Activated T-cell treated with anti-CD3 and anti-CD28 coated beads for 48 hours (primary cell): Measurements from ENCODE around the gene TLR8.
"Not testable (repeated sequence)": the region's sequence is repeated elsewhere in the genome, so short reads cannot be mapped to it uniquely, and the experiment has no call there.

Experiments
- DNase-seq: peaks from one replicate; pipeline ENCODE4 v3.0.0-alpha.2; 2020; ENCODE audit warnings: low read depth

Gene TLR8

DNA sequence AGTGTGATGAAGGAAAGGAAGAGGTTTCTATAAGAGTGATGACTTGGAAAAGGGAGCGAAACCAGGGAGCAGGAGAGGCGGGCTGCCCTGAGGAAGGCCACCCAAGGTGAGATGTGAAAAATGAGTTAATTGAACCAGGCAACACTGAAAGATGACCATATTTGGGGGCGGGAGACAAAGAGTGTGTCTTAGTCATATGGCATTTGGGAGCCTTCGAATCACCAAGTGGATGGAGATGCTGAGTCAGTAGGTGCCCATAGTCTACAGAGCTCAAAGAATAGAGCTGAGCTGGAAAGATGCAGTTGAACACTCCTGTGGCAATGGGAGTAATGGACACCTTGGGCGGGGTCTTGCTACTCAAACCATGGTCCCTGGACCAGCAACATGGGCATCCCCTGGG is 8.3 kb upstream of the TLR8 start:
- no peak for DNase-seq

DNA sequence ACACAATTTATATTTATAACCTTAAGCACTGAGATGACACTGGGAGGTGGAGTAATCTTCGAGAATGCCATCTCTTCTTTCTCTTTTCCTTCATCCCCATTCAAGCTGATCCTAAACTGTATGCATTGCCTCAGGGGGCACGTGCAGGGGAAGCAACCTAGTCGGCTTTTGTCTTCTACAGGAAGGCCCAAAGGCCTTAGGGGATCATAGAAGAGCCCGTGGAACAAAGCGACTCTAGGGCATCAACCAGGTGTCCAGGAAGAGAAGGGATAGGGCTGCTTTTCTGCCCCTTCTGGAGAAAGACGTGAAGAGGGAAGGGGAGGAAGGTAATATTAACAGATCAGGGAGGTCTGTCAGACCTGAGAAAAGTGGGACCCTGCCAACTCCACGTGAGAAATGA is 6.9 kb upstream of the TLR8 start:
- DNase-seq, result no peak

DNA sequence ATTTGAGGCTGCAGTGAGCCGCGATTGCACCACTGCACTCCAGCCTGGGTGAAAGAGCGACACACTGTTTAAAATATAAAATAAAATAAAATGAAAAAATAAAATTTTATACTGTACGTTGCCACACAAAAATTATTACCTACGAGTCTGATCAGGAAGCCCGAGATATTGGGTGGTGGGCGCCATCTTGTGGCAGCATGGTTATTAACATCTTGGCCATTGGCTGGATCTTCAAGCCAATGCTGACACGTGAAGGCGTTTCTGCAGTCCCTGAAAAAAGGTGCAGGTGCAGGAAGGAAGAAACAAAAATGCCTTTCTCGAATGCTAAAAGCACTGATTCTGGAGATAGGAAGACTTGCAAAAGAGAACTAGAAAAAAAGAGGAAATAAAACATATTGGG is 4.9 kb upstream of the TLR8 start:
- DNase-seq, result peak; percentile 37

DNA sequence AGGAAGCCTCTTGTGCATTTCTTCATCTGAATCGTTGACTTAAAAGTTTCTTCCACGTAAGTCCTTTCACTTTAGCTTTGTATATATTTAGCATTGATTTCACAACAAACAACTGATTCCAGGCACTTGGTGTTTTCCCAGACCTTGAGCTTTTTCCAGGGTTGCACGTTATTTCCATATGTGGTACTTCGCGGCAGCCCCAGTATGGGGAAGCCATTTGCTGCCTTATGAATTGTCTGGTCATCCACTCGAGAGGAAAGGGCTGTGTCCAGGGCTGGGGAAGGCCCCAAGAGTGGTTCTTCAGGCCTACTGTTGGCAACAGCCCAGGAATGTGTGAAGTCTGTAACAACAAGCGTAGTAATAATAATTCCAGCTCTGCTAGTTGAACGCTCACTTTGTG is 2.8 kb upstream of the TLR8 start:
- DNase-seq, result no peak

DNA sequence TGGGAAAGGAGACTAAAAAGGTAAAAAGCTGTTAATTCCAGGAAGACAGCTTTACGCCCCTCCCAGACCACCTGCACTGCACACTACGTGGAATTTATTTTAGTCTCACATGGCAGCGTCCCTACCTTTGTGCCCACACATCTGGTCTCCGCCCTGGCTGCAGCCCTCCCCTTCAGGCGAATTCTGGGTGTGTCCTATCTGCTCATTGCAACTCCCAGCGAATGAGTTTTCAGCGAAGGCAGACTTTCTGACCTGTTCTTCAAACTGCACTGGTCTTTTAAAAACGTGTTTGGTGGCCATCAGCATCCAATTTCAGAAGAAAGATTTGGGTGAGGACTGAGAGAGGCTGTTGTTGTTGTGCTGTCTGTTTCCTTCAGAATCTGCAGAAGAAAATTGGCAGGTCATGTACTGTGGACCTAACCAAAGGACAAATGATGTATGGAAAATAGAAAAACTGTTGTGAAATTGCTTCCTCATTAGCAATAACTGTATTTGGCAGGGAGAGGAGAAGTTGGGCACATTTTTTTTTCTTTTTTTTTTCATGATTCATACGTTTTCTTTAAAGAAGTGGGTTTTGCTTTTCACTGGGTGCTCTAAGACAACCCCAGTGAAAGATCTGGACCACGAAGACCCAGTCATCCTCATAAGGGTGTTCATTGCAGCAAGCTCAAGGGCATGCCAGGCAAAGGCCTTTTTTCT is 4.2 kb downstream of the TLR8 start:
- no peak for DNase-seq

DNA sequence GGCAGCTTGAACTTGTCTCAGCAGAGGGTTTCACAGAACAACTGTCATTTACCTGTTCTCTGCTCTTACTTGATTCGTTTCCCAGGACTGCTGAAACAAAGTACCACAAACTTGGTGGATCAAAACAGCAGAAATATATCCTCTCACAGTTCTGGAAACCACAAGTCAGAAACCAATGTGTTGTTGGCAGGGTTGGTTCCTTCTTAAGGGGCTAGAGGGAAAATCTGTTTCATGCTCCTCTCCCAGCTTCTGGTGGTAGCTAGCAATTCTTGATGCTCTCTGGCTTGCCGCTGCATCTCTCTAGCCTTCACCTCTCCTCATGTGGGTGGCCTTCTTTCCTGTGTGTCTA is 4.7 kb downstream of the TLR8 start:
- DNase-seq, result no peak

DNA sequence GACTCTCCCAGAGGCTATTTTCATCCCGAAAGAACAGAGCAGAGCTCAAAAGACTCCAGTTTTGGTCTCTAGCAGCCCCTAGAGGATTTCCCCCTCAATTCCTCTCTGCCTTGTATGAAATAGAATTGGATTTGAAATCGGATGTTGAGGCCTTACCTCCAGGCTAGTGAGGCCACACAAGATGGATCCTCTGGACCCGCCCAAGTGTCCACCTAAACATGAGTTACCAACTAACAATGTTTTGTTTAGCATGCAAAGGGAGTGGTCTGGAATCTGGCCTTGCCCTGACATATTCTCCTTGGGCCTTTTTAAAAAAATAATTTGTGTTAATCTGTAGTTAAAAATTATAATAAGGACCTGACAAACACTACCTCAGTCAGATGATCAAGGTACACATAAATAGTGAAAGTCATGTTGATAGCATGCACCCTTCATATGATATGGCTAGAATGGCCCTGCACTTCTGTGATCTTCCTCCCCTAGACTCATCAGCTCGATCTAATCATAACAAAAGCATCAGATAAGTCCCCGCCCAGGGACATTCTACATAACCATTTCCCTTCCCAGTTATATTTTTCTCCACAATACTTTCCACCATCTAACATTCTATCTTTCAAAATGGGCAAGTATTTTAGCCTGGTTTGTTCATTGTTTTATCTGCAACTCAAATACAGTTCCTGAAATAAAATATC is 6.5 kb downstream of the TLR8 start:
- DNase-seq, result no peak

DNA sequence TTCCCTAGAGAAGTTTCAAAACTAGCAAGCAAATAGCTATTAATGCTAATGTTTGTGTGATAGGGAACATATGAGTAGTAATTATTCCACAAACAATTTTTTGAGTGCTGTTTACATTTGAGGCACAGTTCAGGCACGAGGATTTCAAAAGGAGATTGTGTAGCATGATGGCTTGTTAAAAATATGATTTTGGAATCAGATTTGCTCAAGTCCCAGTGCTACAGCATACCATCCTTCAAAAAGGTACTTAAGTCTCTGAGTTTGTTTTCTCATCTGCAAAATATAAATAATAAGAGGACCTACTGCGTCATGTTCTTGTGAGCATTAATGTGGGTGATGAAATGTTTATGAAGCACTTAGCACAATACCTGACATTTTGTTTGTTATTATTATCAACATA is 11.3 kb downstream of the TLR8 start:
- no peak for DNase-seq

DNA sequence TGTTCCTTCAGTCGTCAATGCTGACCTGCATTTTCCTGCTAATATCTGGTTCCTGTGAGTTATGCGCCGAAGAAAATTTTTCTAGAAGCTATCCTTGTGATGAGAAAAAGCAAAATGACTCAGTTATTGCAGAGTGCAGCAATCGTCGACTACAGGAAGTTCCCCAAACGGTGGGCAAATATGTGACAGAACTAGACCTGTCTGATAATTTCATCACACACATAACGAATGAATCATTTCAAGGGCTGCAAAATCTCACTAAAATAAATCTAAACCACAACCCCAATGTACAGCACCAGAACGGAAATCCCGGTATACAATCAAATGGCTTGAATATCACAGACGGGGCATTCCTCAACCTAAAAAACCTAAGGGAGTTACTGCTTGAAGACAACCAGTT is 12.6 kb downstream of the TLR8 start:
- DNase-seq, result no peak

DNA sequence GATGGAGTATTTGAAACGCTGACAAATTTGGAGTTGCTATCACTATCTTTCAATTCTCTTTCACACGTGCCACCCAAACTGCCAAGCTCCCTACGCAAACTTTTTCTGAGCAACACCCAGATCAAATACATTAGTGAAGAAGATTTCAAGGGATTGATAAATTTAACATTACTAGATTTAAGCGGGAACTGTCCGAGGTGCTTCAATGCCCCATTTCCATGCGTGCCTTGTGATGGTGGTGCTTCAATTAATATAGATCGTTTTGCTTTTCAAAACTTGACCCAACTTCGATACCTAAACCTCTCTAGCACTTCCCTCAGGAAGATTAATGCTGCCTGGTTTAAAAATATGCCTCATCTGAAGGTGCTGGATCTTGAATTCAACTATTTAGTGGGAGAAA is 13.2 kb downstream of the TLR8 start:
- DNase-seq, result no peak

DNA sequence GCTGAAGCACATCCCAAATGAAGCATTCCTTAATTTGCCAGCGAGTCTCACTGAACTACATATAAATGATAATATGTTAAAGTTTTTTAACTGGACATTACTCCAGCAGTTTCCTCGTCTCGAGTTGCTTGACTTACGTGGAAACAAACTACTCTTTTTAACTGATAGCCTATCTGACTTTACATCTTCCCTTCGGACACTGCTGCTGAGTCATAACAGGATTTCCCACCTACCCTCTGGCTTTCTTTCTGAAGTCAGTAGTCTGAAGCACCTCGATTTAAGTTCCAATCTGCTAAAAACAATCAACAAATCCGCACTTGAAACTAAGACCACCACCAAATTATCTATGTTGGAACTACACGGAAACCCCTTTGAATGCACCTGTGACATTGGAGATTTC is 14.6 kb downstream of the TLR8 start:
- no peak for DNase-seq

DNA sequence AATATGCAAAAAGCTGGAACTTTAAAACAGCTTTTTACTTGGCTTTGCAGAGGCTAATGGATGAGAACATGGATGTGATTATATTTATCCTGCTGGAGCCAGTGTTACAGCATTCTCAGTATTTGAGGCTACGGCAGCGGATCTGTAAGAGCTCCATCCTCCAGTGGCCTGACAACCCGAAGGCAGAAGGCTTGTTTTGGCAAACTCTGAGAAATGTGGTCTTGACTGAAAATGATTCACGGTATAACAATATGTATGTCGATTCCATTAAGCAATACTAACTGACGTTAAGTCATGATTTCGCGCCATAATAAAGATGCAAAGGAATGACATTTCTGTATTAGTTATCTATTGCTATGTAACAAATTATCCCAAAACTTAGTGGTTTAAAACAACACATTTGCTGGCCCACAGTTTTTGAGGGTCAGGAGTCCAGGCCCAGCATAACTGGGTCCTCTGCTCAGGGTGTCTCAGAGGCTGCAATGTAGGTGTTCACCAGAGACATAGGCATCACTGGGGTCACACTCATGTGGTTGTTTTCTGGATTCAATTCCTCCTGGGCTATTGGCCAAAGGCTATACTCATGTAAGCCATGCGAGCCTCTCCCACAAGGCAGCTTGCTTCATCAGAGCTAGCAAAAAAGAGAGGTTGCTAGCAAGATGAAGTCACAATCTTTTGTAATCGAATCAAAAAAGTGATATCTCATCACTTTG is 15.6 kb downstream of the TLR8 start:
- DNase-seq, result no peak

DNA sequence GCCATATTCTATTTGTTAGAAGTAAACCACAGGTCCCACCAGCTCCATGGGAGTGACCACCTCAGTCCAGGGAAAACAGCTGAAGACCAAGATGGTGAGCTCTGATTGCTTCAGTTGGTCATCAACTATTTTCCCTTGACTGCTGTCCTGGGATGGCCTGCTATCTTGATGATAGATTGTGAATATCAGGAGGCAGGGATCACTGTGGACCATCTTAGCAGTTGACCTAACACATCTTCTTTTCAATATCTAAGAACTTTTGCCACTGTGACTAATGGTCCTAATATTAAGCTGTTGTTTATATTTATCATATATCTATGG is 16.1 kb downstream of the TLR8 start:
- DNase-seq, result no peak

DNA sequence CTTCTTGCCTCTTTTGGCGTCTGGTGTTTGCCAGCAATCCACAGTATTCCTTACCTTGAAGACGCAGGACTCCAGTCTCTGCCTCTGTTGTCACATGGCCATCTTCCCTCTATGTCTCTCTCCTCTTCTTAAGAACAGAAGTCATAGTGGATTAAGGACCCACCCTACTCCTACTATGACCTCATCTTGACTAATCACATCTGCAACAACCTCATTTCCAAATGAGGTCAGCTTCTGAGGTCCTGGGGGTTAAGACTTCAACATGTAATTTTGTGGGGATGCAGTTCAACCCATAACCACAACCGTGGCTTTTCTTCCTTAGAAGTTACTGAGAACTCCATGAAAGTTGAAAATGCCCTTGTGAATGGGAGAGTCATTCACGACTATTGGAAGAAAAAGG is 23.3 kb downstream of the TLR8 start:
- no peak for DNase-seq

DNA sequence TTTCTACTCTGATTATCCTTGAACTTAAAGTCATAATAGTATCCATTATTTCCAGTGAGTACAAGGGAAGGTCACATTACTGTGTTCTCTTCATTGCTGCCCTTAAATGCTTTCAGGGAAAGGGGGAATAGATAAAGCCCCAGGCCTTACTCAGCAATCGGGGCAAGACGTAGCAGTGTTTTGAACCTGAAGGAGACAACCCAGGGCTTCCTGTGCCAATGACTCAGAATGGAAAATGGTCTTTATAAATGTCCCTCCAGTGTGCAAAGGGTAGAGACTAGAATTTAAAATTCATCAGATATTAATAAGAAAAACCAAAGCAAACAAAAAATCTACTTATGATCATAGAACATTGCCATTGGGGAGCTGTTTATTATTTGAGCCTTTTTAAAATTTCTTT is 23.7 kb downstream of the TLR8 start:
- no peak for DNase-seq

DNA sequence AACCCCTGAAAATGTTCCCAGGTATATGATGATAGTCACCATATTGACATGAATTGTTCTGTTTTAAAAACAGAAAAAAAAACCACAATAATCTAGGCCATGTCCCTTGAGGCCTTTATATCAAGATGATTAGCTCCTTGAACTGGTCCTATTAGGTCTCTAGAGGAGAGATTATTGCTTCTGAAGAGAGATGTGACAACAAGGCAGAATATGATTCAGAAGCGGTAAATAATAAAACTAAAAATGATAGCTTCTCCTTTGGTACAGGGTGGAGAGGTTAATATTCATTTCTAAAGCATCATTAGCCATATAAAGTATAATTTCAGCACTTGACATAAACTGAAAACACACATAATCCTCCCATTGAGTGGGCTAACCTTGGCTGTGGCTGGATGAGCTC is 25.8 kb downstream of the TLR8 start:
- DNase-seq, result no peak

DNA sequence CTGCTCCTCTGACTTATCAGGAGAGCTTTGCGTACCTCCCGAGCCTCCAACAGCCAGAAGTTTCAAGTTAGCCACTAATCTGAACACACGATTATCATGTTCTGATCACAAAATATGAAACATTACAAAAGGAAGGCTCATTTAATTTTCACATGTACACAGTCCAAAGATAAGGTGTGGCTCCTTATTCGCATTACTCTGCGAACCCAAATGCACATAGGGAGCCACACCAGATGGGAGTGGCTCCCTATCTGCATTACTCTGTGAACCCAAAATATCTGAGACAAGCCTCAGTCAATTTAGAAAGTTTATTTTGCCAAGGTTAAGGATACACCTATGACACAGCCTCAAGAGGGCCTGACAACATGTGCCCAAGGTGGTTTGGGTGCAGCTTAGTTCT is 28.4 kb downstream of the TLR8 start:
- no peak for DNase-seq

DNA sequence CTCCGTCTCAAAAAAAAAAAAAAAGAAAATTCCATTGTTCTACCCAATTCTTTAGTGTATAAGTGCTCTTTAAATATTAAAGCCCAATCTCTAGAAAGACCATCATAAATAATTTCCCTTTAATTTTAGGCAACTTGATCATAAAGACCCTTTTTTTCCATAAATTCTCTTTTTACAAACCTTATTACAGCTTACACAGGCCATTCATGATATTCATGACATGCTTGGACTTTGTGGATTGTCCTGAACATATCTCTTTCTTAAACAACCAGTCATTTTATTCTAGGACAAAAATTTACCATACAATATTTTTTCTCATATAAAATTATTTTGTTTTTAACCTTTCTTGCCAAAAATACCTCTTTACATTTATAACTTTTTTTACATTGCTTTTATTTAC is 30.5 kb downstream of the TLR8 start:
- DNase-seq, result no peak

DNA sequence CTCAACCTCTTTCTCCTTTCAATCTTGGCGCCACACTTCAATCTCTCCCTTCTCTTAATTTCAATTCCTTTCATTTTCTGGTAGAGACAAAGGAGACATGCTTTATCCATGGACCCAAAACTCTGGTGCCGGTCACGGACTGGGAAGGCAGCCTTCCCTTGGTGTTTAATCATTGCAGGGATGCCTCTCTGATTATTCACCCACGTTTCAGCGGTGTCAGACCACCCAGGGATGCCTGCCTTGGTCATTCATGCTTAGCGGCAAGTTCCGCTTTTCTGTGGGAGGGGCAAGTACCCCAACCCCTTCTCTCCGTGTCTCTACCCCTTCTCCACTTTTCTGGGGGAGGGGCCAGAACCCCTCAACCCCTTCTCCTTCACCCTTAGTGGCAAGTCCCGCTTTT is 34.1 kb downstream of the TLR8 start:
- not testable (repeated sequence) for DNase-seq

DNA sequence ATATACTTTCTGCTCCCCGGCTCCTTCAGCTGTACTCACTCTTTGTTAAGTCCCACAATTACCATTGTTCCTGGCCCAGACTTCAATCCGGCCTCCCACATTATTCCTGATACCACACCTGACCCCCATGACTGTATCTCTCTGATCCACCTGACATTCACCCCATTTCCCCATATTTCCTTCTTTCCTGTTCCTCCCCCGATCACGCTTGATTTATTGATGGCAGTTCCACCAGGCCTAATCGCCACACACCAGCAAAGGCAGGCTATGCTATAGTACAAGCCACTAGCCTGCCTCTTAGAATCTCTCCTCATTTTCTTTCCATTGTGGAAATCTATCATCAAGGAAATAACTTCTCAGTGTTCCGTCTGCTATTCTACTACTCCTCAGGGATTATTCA is 37.2 kb downstream of the TLR8 start:
- DNase-seq, result not testable (repeated sequence)

DNA sequence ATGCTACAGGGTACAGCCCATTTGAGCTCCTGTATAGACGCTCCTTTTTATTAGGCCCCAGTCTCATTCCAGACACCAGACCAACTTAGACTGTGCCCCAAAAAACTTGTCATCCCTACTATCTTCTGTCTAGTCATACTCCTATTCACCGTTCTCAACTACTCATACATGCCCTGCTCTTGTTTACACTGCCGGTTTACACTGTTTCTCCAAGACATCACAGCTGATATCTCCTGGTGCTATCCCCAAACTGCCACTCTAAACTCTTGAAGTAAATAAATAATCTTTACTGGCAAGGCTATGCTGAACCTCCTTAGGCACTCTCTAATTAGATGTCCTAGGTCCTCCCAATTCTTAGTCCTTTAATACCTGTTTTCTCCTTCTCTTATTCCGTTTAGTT is 38.0 kb downstream of the TLR8 start:
- DNase-seq, result not testable (repeated sequence)

DNA sequence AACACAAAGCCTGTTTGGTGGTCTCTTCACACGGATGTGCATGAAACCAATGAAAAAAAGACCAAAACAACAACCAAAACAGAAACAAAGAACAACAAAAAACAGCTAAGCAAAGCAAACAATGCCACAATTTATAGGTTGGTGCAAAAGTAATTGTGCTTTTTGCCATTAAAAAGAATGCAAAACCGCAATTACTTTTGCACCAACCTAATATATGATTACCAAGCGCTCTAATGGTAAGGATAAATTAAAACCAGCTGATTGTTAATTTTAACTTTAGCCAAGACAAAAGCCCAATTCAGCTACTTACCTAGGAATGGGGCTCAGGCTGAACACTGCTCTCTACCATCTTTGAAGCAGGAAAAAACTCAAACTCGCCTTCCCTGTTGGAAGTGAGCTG is 39.1 kb downstream of the TLR8 start:
- no peak for DNase-seq

DNA sequence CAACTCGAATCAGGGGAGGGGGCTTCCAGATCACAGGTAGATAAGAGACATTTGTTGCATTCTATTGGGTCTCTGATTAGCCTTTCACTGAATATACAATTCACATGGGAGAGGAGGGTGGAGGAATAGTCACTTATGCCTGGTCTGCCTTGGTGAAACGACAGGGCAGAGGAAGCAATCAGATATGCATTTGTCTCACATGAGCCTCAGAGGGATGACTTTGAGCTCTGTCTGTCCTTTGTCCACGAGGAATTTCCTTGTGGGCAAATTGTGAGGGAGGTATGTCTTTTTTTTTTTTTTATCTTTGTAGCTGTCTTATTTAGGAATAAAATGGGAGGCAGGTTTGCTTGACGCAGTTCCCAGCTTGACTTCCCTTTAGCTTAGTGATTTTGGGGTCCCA is 40.0 kb downstream of the TLR8 start:
- no peak for DNase-seq
